Astrocyte (in vitro differentiated cells and primary cell): ENCODE results near the gene INSC. TPM values are rescaled to one million over a fixed set of nuclear protein-coding genes. Genes with fewer than 3 reads are reported as not detected.

Experiments
- DNase-seq: peaks from one replicate; pipeline ENCODE4 v3.0.0-alpha.2; 2010; ENCODE audit warnings: low read depth
- FAIRE-seq: peaks from 2 replicates; lab custom pipeline; 2011; peaks lifted over from hg19 to GRCh38; lab: Jason Lieb, UNC
- H2AFZ ChIP-seq: 2 replicates; pipeline ENCODE4 v1.6.0; 2012; ENCODE audit warnings: low read depth, low read length, inconsistent platforms
- H3K27ac ChIP-seq: 2 replicates; pipeline ENCODE4 v1.5.1; 2011; ENCODE audit warnings: low read depth, low read length, inconsistent platforms
- H3K27me3 ChIP-seq: 2 replicates; pipeline ENCODE4 v1.6.0; 2011; ENCODE audit warnings: low read length, inconsistent platforms; ENCODE audit not compliant: insufficient read depth
- H3K36me3 ChIP-seq: 2 replicates; pipeline ENCODE4 v1.5.1; 2011; ENCODE audit warnings: low read length, inconsistent platforms; ENCODE audit not compliant: insufficient read depth
- H3K4me1 ChIP-seq: 2 replicates; pipeline ENCODE4 v1.5.1; 2011; ENCODE audit warnings: low read length, inconsistent platforms; ENCODE audit not compliant: insufficient read depth
- H3K4me2 ChIP-seq: 2 replicates; pipeline ENCODE4 v1.6.0; 2012; ENCODE audit warnings: low read length, inconsistent platforms
- H3K4me3 ChIP-seq: 2 replicates; pipeline ENCODE4 v1.5.1; 2011; ENCODE audit warnings: low read depth, mild to moderate bottlenecking, low read length, inconsistent platforms; ENCODE audit not compliant: insufficient read depth
- H3K79me2 ChIP-seq: 2 replicates; pipeline ENCODE4 v1.6.0; 2012; ENCODE audit warnings: mild to moderate bottlenecking, low read length, inconsistent platforms; ENCODE audit not compliant: insufficient read depth
- H3K9ac ChIP-seq: 2 replicates; pipeline ENCODE4 v1.6.0; 2012; ENCODE audit warnings: mild to moderate bottlenecking, low read length, inconsistent platforms
- H3K9me3 ChIP-seq: 2 replicates; pipeline ENCODE4 v1.5.1; 2012; ENCODE audit warnings: low read depth, mild to moderate bottlenecking, low read length, inconsistent platforms; ENCODE audit not compliant: insufficient read depth
- H4K20me1 ChIP-seq: 2 replicates; pipeline ENCODE4 v1.6.0; 2012; ENCODE audit warnings: low read length, inconsistent platforms; ENCODE audit not compliant: insufficient read depth
- H3K27ac Mint-ChIP-seq: one replicate; pipeline ENCODE4 v1.8.0; 2021; ENCODE audit warnings: mild to moderate bottlenecking, mixed read lengths; ENCODE audit not compliant: unreplicated experiment
- H3K27me3 Mint-ChIP-seq: one replicate; pipeline ENCODE4 v1.8.0; 2021; ENCODE audit warnings: low read depth, mixed read lengths; ENCODE audit not compliant: unreplicated experiment
- H3K36me3 Mint-ChIP-seq: one replicate; pipeline ENCODE4 v1.8.0; 2021; ENCODE audit warnings: low read depth, mixed read lengths; ENCODE audit not compliant: unreplicated experiment
- H3K4me1 Mint-ChIP-seq: one replicate; pipeline ENCODE4 v1.8.0; 2021; ENCODE audit warnings: low read depth, mixed read lengths; ENCODE audit not compliant: unreplicated experiment
- H3K4me3 Mint-ChIP-seq: one replicate; pipeline ENCODE4 v1.8.0; 2021; ENCODE audit warnings: mild to moderate bottlenecking, moderate library complexity, mixed read lengths; ENCODE audit not compliant: unreplicated experiment
- H3K9me3 Mint-ChIP-seq: one replicate; pipeline ENCODE4 v1.8.0; 2021; ENCODE audit warnings: mild to moderate bottlenecking, mixed read lengths; ENCODE audit not compliant: unreplicated experiment
- EZH2 ChIP-seq: IDR thresholded peaks from 2 replicates; pipeline ENCODE4 v1.6.1; 2012; ENCODE audit warnings: mild to moderate bottlenecking, low read length, inconsistent platforms; ENCODE audit not compliant: insufficient read depth
- total RNA-seq: library from RNA; stranded (reverse); gene quantifications from 2 replicates; pipeline ENCODE4 v1.2.1, GENCODE V29; 2021
- TF ChIP-seq, protein P1 (sequence below): IDR thresholded peaks from 2 replicates; pipeline ENCODE4 v1.5.1; 2011; ENCODE audit warnings: low read depth, mild to moderate bottlenecking, inconsistent platforms, low read length, moderate library complexity; ENCODE audit not compliant: insufficient read depth

INSC gene
- total RNA-seq, 1 donor from 2014 or later: not detected

DNA sequence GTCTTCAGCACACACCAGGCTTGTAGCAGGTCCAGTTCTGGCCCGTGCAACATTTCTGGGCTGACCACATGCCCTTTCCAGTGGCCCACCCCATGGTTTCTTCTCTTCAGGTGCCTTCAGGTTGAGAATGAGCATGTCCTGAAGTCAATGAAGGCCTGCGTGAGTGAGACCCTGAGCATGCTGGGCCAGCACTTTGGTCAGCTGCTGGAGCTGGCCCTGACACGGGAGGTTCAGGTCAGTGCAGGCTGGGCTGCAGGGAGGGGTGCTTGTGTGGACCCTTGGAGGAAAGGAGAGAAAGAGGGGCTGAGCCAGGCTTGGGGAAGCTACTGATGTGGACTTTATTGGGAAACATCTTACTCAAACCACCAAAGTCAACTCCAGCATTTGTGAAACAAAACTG is 63.5 kb downstream of the INSC start:
- Histone ChIP-seq H3K4me1 (no peaks in the 10 kb centered on the region), H3K9ac (no peak overlapping the region), H3K9me3 (no peaks in the 10 kb centered on the region), H3K27ac (no peak overlapping the region), H3K36me3 (no peaks in the 10 kb centered on the region), H3K79me2 (no peaks in the 10 kb centered on the region), H3K27me3 (peaks cover 2% of the 10 kb centered on the region), H2AFZ (no peak overlapping the region), H3K4me2 (no peak overlapping the region), H3K4me3 (no peak overlapping the region), H4K20me1 (no peaks in the 10 kb centered on the region)
- no peak overlapping the region for H3K27ac Mint-ChIP-seq
- no peak for TF ChIP-seq EZH2
- TF ChIP-seq, protein P1, sequence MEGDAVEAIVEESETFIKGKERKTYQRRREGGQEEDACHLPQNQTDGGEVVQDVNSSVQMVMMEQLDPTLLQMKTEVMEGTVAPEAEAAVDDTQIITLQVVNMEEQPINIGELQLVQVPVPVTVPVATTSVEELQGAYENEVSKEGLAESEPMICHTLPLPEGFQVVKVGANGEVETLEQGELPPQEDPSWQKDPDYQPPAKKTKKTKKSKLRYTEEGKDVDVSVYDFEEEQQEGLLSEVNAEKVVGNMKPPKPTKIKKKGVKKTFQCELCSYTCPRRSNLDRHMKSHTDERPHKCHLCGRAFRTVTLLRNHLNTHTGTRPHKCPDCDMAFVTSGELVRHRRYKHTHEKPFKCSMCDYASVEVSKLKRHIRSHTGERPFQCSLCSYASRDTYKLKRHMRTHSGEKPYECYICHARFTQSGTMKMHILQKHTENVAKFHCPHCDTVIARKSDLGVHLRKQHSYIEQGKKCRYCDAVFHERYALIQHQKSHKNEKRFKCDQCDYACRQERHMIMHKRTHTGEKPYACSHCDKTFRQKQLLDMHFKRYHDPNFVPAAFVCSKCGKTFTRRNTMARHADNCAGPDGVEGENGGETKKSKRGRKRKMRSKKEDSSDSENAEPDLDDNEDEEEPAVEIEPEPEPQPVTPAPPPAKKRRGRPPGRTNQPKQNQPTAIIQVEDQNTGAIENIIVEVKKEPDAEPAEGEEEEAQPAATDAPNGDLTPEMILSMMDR: no peak
- H3K36me3 Mint-ChIP-seq: no peaks in the 10 kb centered on the region
- no peaks in the 10 kb centered on the region for H3K4me1 Mint-ChIP-seq
- no peak for DNase-seq
- H3K4me3 Mint-ChIP-seq: no peak overlapping the region
- no peak for FAIRE-seq
- H3K27me3 Mint-ChIP-seq: peaks cover 3% of the 10 kb centered on the region
- no peaks in the 10 kb centered on the region for H3K9me3 Mint-ChIP-seq

DNA sequence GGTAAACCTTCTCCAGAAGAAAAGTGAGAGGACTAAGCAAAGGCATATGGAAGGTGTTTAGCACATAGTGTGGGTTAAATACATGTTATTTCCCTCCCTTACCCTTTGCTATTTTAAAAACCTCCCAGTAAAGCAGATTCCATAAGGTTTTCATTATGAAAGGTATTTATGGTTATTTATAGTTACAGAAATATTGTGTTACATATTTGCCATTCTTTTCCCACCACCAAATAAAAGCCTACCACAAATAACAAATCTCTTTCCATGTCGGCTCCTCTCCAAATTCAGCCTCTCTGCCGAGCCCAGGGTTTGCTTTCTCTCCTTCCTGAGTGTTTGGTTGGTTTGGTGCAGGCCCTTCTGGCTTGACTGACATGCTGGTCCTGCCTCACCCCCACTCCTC is 64.4 kb downstream of the INSC start:
- no peak overlapping the region for H3K9ac ChIP-seq
- no peak overlapping the region for H3K4me3 ChIP-seq
- H4K20me1 ChIP-seq: no peaks in the 10 kb centered on the region
- H3K4me2 ChIP-seq: no peak overlapping the region
- no peak overlapping the region for H2AFZ ChIP-seq
- no peaks in the 10 kb centered on the region for H3K4me1 ChIP-seq
- no peaks in the 10 kb centered on the region for H3K4me1 Mint-ChIP-seq
- FAIRE-seq (no peak), DNase-seq (peak; percentile 39)
- peaks cover 3% of the 10 kb centered on the region for H3K27me3 Mint-ChIP-seq
- H3K9me3 ChIP-seq: no peaks in the 10 kb centered on the region
- no peaks in the 10 kb centered on the region for H3K79me2 ChIP-seq
- H3K27ac ChIP-seq: no peak overlapping the region
- H3K36me3 ChIP-seq: no peaks in the 10 kb centered on the region
- TF ChIP-seq, protein P1: no peak
- TF ChIP-seq EZH2: no peak
- H3K27ac Mint-ChIP-seq: no peak overlapping the region
- no peaks in the 10 kb centered on the region for H3K36me3 Mint-ChIP-seq
- peaks cover 2% of the 10 kb centered on the region for H3K27me3 ChIP-seq
- H3K4me3 Mint-ChIP-seq: no peak overlapping the region
- H3K9me3 Mint-ChIP-seq: no peaks in the 10 kb centered on the region

DNA sequence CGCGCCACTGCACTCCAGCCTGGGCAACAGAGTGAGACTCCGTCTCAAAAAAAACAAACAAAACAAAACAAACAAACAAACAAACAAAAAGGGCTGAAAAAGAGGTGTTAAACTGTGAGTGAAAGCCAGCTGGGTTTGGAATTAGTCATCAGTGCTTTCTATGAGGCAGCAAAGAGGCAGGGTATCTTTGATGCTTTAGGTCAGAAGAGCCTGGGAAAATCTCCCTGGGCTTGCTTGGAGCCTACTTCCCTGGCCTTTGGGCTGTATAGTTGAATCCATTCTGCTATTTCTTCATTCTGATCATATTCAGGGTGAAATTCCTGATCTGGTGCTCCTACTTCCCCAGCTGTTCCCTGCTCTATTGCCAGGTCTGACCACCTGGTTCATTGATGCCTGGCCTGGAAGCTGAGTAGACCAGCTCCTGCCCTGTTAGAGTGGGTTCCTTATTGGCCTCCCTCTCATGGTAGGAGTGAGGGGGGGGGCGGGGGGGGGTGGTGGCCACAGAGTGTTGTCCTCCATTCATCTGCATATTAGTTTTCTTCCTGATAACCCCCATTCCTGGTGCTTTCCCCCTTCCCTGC is 65.6 kb downstream of the INSC start:
- no peak overlapping the region for H3K9ac ChIP-seq
- H3K36me3 ChIP-seq: no peaks in the 10 kb centered on the region
- no peaks in the 10 kb centered on the region for H3K4me1 ChIP-seq
- no peaks in the 10 kb centered on the region for H3K4me1 Mint-ChIP-seq
- H3K9me3 Mint-ChIP-seq: no peaks in the 10 kb centered on the region
- H2AFZ ChIP-seq: no peak overlapping the region
- no peaks in the 10 kb centered on the region for H3K36me3 Mint-ChIP-seq
- FAIRE-seq: no peak
- H3K27ac Mint-ChIP-seq: no peak overlapping the region
- DNase-seq: no peak
- no peak overlapping the region for H3K4me2 ChIP-seq
- H3K4me3 Mint-ChIP-seq: no peak overlapping the region
- H4K20me1 ChIP-seq: no peaks in the 10 kb centered on the region
- no peaks in the 10 kb centered on the region for H3K27me3 Mint-ChIP-seq
- H3K27me3 ChIP-seq: no peaks in the 10 kb centered on the region
- no peaks in the 10 kb centered on the region for H3K9me3 ChIP-seq
- H3K79me2 ChIP-seq: no peaks in the 10 kb centered on the region
- no peak overlapping the region for H3K4me3 ChIP-seq
- TF ChIP-seq, protein P1: no peak
- TF ChIP-seq EZH2: no peak
- H3K27ac ChIP-seq: no peak overlapping the region
